ENCODE results near the gene CDK18. TPM values are rescaled to one million over a fixed set of nuclear protein-coding genes. Genes with fewer than 3 reads are reported as not detected.
A peak's percentile ranks its signal among the peaks of the same experiment; 100 is the strongest.

Gene CDK18
- total and polyA plus RNA-seq, 2 of the 8 experiments (the other 6 are each of a cell fraction or from before 2014, with no cell fraction given), result 31.2 to 44.0 TPM

DNA sequence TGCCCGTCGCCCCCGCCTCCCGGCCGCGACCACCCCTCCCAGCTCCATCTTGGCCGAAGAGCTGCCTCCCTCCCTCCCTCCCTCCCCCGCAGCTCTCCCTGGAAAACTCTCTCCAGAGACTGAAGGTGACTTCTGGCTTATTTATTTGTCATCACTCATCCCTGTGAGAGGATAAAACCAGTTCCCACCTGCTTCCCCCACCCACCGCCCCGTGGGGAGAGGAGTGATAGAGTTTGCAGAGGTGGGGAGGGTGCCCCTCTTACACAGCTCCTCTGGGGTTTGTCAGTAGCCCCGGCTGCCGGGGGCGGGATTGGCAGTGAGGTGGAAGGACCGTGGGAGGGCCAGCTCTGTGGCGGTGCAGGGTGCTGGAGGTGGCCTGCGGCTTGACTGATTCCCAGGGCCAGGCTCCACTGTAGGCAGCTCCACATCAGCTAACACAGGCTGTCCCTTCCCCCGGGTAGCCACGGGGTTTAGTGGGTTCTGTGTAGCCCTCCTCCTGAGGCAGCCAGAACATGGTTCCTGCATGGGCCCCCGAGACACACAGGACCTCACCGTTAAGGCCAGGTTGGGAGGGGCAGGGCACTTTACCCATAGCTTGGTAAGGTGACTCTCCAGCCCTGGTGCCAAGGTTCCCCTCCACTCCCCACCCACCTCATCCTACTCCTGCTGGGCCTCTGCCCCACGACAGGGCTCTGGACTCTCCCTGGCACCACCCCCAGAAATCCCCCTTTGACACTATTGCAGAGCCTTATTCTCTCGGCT is 65.1 kb downstream of the CDK18 start:
- Histone ChIP-seq H2BK120ac (replicated peaks; ENCODE audit: low read depth, low read length) (no peak overlapping the region), H4K91ac (replicated peaks; ENCODE audit: insufficient read length, low read length) (no peak overlapping the region), H3K36me3 (ENCODE audit: control insufficient read depth in 2 of 4, insufficient read depth in 4 of 4, low read length in 3 of 4) (no peaks in the 10 kb centered on the region), H3K56ac (replicated peaks; ENCODE audit: insufficient read length, low read depth, low read length) (no peak overlapping the region), H3K9me3 (ENCODE audit: insufficient read depth in 2 of 2, low read depth in 1 of 2, low read length in 1 of 2) (no peaks in the 10 kb centered on the region), H2BK20ac (ENCODE audit: low read length) (no peak overlapping the region), H2BK5ac (ENCODE audit: low read depth, low read length) (no peak overlapping the region), H3K18ac (ENCODE audit: extremely low read depth, low read length) (no peak overlapping the region), H2AK5ac (ENCODE audit: low read depth, low read length) (no peak overlapping the region), H2AFZ (ENCODE audit: low read length) (no peak overlapping the region), H3K27ac (ENCODE audit: low read depth, low read length) (no peak overlapping the region), H3K4me3 (ENCODE audit: extremely low read depth in 1 of 4, insufficient read depth in 2 of 4, low read depth in 3 of 4, low read length in 4 of 4) (peak overlapping the region in 2 of 4 experiments; percentile 23 to 67; a peak in 5 of 8 replicates), H4K5ac (ENCODE audit: insufficient read length, low read depth, low read length) (no peak overlapping the region), H2BK12ac (ENCODE audit: low read depth, low read length) (no peak overlapping the region), H3K4ac (replicated peaks; ENCODE audit: insufficient read length, low read depth, low read length) (no peak overlapping the region), H3K23me2 (ENCODE audit: low read depth, low read length) (peaks cover 4% of the 10 kb centered on the region; the same call in 1 of the 2 replicates), H3K79me2 (ENCODE audit: control insufficient read depth in 1 of 2, insufficient read depth in 2 of 2, low read length in 2 of 2) (no peaks in the 10 kb centered on the region), H3K4me1 (replicated peaks in 1 of 4; ENCODE audit: control insufficient read depth in 3 of 4, insufficient read depth in 4 of 4, low read length in 3 of 4) (peaks cover 1 to 15% (median 6%) of the 10 kb centered on the region in 4 experiments), H3K4me2 (ENCODE audit: insufficient read depth in 1 of 2, low read depth in 2 of 2, low read length in 2 of 2) (peak overlapping the region; percentile 40 to 100), H3K14ac (ENCODE audit: insufficient read length) (no peak overlapping the region), H2BK15ac (ENCODE audit: low read length) (no peak overlapping the region; the same call in 1 of the 2 replicates), H3K23ac (ENCODE audit: insufficient read length) (no peak overlapping the region), H3K9ac (replicated peaks in 1 of 4; ENCODE audit: extremely low read depth in 1 of 4, low read depth in 3 of 4, low read length in 3 of 4) (no peak overlapping the region), H4K8ac (ENCODE audit: extremely low read depth, insufficient read depth, low read length) (no peak overlapping the region), H3K27me3 (replicated peaks in 1 of 4; ENCODE audit: control insufficient read depth in 3 of 4, extremely low read depth in 1 of 4, insufficient read depth in 3 of 4, low read length in 3 of 4) (peaks cover 20 to 41% (median 38%) of the 10 kb centered on the region in 4 experiments), H4K20me1 (replicated peaks in 1 of 2; ENCODE audit: control insufficient read depth in 1 of 2, insufficient read depth in 2 of 2, low read length in 2 of 2) (no peaks in the 10 kb centered on the region), H3K79me1 (ENCODE audit: low read depth, low read length) (no peaks in the 10 kb centered on the region)
- ChIA-PET POLR2A (ENCODE audit: partially characterized antibody) (interaction anchor here (0.6 to 1.7 kb wide), 4 partner anchors 9 to 19 kb away, joined by 3 to 5 read pairs (median 4); no protein-coding TSS in a partner anchor), CTCF (ENCODE audit: partially characterized antibody) (interaction anchor here (0.9 to 4.8 kb wide), 9 partner anchors 16 to 216 kb away, joined by 3 to 27 read pairs (median 5); no protein-coding TSS in a partner anchor)
- WGBS, 2 experiments (ENCODE audit: extremely low coverage in 1 of 2, insufficient coverage in 1 of 2, insufficient read length in 1 of 2, insufficient replicate concordance in 2 of 2, low coverage in 1 of 2, low lambda C conversion rate in 2 of 2, missing lambda C conversion rate in 1 of 2), result 55% methylated on average over 13 of the region's 22 CpGs; no CpG with 5 or more reads in 1 of the 2 experiments
- peak in 1 of 2 experiments; percentile 53 for DNase-seq (ENCODE audit: low read depth in 1 of 2, low spot score in 2 of 2)
- FAIRE-seq, result no peak
- TF ChIP-seq CBX5 (IDR thresholded peaks at IDR 0.05; ENCODE audit: low read depth, low read length), result no peak
- peak; percentile 21; the same call in 1 of the 2 replicates for TF ChIP-seq SUZ12 (IDR thresholded peaks at IDR 0.05; ENCODE audit: low read length)
- TF ChIP-seq KDM1A (IDR thresholded peaks at IDR 0.05; ENCODE audit: borderline replicate concordance, low read length), result no peak
- TF ChIP-seq FOSL1 (IDR thresholded peaks at IDR 0.05; ENCODE audit: insufficient read depth, low read depth, low read length), result no peak
- TF ChIP-seq NANOG (IDR thresholded peaks at IDR 0.05; ENCODE audit: insufficient read depth, low read depth, low read length, poor library complexity, severe bottlenecking), result no peak
